Stimulated activated CD4-positive, alpha-beta T cell treated with anti-CD3 and anti-CD28 coated beads, Interleukin-1b, Interleukin-23, amount 100 ng/mL, for 4 hours (primary cell): ENCODE data around the gene AMMECR1.
"Not testable (repeated sequence)": the region's sequence is repeated elsewhere in the genome, so short reads cannot be mapped to it uniquely, and the experiment has no call there.

Source experiments
- DNase-seq, 2 donors: peaks; one replicate each; pipeline ENCODE4 v3.0.0-alpha.2; 2020; ENCODE audit warnings: low read depth in 2 of 2

Gene AMMECR1

GRCh38 chrX:110171442-110171841, 146.4 kb downstream of the AMMECR1 start:
- DNase-seq, result no peak

DNA sequence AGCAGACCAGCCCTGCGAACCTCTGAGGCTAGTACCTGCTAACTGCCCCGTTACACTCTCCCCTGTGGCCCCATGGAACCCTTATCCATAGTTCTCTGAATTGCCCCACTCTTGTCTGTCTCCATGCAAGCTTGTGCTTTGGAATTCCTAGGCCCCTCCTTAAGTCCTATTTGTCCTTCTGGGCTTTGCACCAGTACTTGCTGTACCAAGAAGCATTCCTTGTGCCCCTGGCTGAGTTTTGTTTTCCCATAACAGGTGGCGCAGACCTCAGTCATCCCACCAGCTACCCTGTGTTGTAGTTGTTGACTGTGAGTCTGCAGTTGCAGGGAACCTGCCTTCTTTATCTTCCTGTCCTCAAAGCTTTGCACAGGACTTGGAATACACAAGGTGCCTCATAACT, 147.9 kb downstream of the AMMECR1 start:
- no peak for DNase-seq

GRCh38 chrX:110168585-110168984, 149.3 kb downstream of the AMMECR1 start:
- no peak for DNase-seq

DNA sequence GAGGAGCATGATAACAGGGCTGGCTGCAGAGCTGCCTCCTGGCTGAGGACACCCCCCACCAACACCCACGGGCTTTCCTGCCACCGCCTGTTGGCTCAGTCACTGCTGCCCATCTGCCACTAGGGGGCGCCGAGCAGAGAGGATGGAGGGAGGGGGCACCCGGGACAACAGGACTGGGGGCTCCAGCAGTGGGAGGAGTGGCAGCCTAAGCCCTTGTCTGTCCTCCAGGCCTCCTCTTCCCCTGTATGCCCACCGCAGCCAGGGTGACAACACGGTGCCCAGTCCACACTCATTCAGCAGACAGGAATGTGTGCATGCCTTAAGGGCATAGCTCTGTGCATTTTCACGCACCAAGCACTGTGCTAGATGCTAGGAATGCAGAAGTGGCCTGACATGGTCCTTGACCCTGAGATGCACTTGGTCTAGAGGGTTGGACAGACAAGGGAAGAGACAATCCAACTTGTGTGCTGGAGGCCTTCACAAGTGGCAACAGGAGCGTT, 149.9 kb downstream of the AMMECR1 start:
- DNase-seq, result peak; percentile 28 to 45

GRCh38 chrX:110163488-110163887, 154.4 kb downstream of the AMMECR1 start:
- DNase-seq, result no peak

GRCh38 chrX:110162867-110163266, 155.0 kb downstream of the AMMECR1 start:
- DNase-seq, result no peak

DNA sequence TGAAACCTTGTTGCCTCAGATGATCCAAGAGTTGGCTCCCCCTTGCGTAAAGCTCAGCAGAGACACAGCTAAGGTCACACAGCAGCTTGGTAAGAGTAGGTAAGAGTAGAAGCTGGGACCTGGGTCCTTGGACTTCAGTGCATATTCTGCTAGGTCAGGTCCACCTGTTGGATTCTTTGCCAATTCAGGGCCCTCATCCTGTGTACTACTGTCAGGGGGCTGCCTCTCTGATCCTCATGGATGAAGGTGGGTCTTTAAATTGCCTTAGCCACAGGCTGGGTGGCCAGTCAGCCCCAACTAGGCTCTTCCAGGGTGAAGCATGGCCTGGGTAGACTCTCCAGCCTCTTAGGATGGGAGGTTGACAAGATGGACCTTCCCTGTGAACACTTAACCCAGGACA, 155.8 kb downstream of the AMMECR1 start:
- DNase-seq, result no peak

DNA sequence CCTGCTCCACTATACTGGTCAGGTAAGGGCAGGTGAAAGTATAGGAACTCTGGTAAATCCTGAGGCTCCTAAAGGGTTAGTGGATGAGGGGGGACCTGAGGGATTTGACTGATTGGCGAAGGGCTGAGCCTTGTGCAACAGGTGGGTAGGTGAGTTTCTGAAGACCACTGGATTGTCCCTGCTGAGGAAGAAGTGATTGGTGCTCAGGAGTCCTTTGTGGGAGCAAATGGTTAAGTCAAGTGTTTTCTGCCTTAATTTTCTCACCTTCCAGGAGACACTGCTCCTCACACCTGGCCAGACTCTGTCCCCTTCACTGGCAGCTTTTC, 156.6 kb downstream of the AMMECR1 start:
- DNase-seq, result no peak

DNA sequence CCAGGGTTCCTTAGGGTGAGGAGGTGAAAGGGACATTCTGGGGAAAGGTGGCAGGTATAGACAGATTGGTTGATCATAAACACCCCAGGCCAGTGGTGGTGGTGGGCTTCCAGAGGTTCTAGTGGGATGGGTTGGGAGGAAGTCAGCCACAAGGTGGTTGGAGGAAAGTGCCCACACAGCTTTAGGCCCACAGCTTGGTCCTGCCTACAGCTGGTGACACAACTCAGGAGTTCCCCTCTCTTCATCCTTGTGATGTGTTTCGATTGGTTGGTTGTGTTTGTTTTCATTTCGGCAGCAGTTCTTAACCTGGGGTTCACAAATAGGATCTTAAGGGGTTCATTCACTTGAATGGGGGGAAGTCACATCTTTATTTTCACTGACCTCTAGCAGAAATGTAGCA, 158.0 kb downstream of the AMMECR1 start:
- DNase-seq, result no peak

DNA sequence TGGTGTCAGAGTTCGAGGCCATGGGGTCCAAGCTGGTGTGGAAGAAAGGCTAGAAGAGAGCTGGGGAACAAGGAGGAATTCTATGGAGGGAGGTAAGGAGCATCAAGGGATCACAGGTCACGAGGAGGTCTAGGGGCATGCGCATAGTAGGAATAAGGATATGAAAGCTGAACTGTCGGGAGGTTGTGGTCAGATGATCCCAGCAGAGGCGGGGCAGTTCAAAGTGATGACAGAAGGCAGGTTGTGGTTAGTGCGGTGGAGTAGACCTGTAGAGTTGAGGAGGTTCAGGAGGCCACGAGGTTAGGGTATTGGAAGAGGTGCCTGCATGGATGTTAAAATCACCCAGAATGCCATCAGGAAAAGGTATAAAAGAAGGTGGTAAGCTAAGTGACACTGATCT, 158.7 kb downstream of the AMMECR1 start:
- DNase-seq, result no peak

GRCh38 chrX:110157444-110157843, 160.4 kb downstream of the AMMECR1 start:
- DNase-seq, result no peak

- no peak for DNase-seq
These were observed 161.6 kb downstream of the AMMECR1 start for GRCh38 chrX:110156167-110156754.

DNA sequence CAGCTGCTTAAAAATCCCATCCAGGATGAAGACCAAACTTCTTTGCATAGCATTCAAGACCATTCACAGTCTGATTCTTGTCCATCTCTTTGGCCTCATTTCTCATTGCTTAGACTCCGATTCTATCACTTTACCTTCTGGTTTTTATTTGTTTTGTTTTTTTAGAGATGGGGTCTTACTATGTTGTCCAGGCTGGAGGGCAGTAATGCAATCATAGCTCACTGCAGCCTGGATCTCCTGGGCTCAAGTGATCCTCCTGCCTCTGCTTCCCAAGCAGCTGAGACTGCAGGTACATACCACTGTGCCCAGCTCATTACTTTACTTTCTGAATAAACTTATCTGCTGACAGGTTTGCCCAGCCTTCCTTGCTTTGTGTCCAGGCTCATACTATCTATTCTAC, 162.1 kb downstream of the AMMECR1 start:
- no peak for DNase-seq

DNA sequence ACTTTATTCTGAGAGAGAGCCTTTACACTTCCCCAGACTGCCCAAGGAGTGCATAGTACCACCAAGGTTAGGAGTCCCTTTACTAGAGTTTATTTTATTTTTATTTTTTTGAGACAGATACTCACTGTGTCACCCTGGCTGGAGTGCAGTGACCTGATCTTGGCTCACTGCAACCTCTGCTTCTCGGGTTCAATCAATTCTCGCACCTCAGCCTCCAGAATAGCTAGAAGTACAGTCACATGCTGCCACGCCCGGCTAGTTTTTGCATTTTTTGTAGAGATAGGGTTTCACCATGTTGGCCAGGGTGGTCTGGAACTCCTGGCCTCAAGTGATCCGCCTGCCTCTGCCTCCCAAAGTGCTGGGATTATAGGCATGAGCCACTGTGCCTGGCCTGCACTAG, 163.6 kb downstream of the AMMECR1 start:
- not testable (repeated sequence) for DNase-seq

GRCh38 chrX:110153896-110154295, 164.0 kb downstream of the AMMECR1 start:
- no peak for DNase-seq

DNA sequence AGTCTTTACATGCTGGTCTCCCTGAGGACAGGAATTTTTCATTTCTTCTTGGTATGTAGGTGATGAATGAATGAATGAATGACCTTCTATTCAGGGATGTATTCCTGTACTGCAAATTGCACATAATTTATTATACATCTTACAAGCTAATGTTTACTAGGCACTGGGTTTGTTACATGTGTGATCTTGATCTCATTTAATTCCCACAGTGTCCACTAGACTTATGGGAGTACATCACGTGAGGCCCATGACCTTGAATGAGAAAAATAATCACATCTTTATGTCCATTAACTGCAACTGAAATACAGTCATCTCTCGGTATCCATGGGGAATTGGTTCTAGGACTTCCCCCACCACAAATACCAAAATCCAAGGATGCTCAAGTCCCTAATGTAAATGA, 164.6 kb downstream of the AMMECR1 start:
- DNase-seq, result no peak

- peak in 1 of 2 donors; percentile 18 for DNase-seq
These were observed 171.4 kb downstream of the AMMECR1 start for GRCh38 chrX:110146521-110146920.

DNA sequence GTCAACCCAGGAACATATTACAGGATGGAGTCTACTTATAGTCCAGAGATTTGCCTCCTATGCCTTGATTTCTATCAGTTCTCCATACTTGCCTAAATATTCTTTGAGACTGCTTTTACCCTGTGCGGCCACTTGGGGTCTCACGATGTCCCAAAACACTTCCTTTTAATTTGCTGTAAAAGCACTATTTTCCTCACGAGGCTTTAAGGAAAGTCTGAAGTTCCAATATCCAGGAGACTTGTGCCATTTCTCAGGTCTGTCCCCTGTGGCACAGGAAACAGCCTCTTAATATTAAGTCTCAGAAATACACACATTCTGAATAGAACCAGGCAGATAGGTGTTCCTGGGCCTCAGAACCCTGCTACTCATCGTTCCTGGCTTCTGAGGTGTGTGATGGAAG, 172.0 kb downstream of the AMMECR1 start:
- no peak for DNase-seq

DNA sequence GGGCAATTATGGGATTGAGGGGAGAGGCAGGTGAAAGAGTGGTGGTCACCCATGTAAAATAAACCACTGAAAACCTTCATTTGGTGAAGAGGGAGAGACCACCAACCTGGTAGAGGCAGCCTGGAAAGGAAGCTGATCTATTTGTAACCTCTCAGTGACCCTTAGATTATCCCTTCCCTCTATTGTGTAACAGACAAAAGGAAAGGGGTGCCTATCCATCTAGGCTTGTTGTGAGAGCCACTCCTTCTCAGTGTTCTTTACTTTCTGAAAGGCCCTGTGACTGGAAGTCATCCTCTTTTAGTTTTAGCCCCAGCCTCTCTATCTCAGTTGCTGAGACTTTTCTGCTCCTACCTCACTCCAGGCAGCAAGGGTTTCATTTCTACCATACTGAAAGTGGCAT, 172.6 kb downstream of the AMMECR1 start:
- DNase-seq, result no peak
